NCI-H345 treated with DMSO at 0.1 percent for 48 hours (cell line): ENCODE data around the gene MTFP1.
"Not testable (repeated sequence)": the region's sequence is repeated elsewhere in the genome, so short reads cannot be mapped to it uniquely, and the experiment has no call there.

Experiments used
- DNase-seq: peaks from one replicate; lab custom pipeline; 2025; ENCODE audit not compliant: unreplicated experiment; lab: John Stamatoyannopoulos, UW

Gene MTFP1

DNA sequence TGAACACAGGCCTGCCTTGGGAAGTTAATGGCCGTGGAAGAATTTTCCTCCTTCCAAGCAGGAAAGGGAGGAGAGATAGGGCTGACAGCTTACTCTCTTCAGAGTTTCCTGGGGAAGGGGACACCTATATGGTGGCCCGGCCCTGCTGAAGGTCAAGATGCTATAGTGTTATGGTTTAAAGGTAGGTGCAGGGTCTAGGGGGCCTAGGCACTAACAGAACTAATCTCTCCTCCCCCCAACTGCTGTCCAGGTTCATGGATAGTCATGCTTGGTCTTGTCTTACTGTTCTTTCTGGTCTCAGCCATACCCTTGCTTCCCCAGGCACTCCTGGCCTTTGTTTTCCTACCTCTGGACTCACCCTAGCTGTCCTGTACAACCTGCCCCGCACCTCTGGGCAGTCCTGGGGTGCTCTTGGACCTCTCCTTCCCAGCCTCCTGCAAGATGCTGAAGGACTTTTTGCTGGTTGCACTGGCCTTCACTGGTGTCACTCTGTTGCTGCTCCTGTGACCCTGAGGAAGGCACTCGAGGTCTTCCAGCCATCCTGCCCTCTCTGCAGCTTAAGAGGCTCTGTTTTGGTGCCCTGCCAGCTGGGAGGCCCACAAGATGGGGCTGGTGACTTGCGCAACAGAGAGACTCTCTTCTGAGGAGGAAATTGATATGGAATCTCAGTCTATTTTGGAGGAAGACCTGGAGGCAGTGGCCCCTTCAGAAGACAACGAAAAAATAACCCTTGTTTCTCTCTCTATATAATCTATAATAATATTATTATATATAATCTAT is 28.4 kb downstream of the MTFP1 start:
- no peak for DNase-seq

DNA sequence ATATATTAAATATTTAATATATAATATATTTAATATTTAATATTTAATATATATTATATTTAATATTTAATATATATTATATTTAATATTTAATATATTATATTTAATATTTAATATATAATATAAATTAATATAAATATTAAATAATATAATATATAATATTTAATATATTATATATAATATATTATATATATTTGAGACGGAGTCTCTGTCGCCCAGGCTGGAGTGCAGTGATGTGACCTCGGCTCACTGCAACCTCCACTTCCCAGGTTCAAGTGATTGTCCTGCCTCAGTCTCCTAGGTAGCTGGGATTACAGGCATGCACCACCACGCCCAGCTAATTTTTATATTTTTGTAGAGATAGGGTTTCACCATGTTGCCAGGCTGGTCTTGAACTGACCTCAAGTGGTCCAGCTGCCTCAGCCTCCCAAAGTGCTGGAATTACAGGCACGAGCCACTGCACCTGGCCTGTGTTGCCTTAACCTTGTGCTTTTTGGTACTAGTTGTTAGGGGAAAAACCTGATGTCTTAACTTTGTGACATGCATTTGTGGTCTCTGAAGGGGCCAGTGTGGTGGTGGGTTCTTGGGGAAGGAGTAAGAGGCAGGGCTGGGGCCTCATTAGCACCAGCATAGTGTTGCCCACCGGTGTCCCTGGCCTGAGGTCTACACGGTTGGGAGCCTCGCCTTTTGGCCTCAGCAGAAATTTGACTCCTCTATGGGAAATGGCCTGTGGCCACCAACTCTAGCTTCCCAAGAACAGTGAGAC is 29.7 kb downstream of the MTFP1 start:
- DNase-seq: no peak

- DNase-seq: no peak
Measured at GRCh38 chr22:30457981-30458380, 32.4 kb downstream of the MTFP1 start.

DNA sequence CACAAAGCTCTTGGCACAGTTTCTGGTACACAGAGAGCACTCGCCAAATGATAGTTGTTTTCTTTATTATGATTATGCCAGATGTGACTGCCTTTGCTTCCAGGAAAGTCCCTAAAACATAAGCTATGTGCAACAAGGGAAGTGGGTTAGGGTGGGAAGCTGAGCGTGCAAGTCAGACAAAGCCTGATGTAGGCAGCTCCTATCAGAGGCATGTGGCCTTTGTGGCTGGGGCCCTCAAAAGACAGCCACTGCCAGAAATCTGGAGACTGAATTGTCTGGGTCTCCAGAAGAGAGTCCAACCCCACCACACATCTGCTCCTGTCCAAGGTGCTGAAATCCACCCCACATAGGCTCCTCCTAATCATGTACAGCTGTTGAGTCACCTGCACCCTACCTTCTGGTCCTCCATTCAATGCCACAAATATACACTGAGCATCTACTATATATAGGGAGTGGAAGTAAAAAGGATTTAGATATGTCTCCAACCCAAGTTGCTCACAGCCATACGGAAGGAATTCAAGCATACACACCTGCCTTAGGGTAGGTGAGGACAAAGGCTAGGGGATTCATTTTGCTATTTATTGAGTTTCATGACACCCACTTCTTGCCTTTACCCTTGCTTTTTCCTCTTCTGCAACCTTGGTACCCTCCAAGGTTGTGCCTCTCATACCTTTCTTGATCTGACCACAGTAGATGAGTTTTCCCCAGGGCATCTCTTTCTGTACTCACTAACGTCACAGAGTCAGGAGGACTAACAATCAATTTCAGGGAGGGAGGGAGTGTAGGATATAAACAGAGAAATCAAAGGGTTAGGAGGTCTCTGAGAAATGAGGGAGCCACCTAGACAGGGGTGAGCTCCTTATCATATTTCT is 33.8 kb downstream of the MTFP1 start:
- no peak for DNase-seq

DNA sequence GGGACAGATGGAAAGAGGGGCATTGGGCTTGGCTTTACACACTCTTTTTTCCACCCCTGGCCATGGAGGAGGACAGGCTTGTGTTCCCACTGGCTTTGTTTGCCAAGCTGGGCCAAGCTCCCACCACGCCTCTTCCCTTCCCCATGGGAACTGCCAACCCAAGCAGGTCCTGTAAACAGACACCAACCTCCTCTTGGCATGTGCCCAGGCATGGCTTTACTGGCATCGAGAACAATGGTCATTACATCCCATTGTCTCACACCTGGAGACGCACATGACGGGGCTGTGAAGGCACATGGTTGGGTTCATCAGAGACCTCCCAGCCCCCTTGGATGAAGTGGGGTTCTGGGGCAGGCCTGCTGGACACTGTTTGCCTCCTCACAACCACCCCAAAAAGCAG is 34.6 kb downstream of the MTFP1 start:
- peak; percentile 1 for DNase-seq

DNA sequence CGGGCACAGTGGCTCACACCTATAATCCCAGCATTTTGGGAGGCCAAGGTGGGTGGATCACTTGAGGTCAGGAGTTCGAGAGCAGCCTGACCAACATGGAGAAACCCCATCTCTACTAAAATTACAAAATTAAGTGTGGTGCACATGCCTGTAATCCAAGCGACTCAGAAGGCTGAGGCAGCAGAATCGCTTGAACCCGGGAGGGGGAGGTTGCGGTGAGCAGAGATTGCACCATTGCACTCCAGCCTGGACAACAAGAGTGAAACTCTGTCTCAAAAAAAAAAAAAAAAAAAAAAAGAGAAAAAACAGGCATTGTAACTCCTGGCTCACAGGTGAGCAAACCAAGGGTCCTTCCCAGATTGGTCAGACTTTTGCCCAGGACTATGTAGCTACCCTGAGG is 35.0 kb downstream of the MTFP1 start:
- not testable (repeated sequence) for DNase-seq

DNA sequence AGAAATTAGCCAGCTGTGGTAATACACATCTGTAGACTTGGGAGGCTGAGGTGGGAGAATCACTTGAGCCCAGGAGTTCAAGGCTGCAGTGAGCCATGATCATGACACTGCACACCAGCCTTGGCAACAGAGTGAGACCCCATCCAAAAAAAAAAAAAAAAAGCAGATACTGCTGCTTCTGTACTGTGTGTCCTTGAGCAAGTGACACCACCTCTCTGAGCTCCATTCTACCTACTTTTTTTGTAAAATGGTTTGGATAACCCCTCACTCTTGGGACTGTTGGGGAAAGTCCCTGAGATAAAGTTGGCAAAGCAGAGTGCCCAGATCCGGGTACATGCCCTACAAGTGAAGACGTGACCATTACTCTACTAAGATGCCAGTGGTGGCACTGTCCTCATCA is 43.6 kb downstream of the MTFP1 start:
- DNase-seq: no peak

- DNase-seq: no peak
Measured at GRCh38 chr22:30470655-30471054, 45.1 kb downstream of the MTFP1 start.

- DNase-seq: no peak
Measured at GRCh38 chr22:30471616-30472318, 46.2 kb downstream of the MTFP1 start, which contains the start of gene SEC14L3. Gene SEC14L3 (minus strand): TSS chr22:30472017. CDS start chr22:30471958, 59 bp downstream.

- no peak for DNase-seq
Measured at GRCh38 chr22:30472994-30473720, 47.6 kb downstream of the MTFP1 start.

DNA sequence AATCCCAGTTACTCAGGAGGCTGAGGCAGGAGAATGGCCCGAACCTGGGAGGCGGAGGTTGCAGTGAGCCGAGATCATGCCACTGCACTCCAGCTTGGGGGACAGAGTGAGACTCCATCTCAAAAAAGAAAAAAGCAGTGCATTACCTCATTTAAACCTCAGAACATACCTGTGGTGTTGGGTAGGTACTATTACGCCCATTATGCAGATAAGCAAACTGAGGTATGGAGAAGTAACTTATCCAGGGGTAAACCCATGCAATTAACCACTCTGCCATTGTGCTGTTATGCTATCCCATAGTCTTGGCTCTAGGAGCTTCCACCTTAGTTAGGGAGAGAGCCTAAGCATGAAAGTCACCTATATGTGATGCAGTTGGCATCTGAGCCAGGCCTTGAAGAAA is 48.6 kb downstream of the MTFP1 start:
- DNase-seq: no peak

DNA sequence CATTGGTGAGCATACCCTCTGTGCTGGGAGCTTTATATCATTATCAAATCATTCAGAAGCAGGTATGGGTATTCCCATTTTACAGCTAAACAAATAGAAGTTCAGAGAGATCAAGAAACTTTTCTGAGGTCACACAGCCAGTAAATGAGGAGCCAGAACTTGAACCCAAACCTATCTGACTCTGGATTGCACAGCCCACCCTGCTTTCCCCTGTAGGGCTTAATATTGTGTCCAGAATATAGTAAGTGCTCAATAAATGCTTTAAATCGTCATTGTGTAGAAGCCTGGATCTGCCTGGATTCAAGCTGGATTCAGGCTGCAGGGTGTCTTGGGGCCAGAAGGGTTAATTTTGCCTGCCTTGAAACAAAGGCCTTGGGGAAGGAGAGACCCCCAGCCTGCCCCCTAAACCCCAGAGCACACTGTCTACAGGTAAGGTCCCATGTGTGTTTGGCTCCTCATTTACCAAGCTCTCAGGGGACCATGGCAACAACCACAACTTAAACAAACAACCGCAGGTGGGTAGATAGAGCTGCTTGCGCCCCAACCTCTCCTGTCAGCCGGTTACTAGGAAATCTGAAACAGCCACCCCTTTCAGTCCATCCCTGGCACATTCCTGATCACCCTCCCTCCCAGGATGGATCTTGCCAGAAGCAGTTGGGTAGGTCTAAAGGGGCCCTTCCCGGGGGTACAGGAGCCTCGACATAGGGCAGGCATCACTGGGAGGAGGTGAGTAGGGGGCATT is 49.3 kb downstream of the MTFP1 start:
- DNase-seq: peak; percentile 2
